Activated T-helper 1 cell treated with anti-CD3 and anti-CD28 coated beads, Interleukin-2, amount 50 U/mL, for 16 hours (primary cell): Measurements from ENCODE around the gene MEGF6.

Experiments
- DNase-seq, 2 donors: peaks; one replicate each; pipeline ENCODE4 v3.0.0-alpha.2; 2020; ENCODE audit warnings: low read depth in 1 of 2, low spot score in 1 of 2

The MEGF6 gene

DNA sequence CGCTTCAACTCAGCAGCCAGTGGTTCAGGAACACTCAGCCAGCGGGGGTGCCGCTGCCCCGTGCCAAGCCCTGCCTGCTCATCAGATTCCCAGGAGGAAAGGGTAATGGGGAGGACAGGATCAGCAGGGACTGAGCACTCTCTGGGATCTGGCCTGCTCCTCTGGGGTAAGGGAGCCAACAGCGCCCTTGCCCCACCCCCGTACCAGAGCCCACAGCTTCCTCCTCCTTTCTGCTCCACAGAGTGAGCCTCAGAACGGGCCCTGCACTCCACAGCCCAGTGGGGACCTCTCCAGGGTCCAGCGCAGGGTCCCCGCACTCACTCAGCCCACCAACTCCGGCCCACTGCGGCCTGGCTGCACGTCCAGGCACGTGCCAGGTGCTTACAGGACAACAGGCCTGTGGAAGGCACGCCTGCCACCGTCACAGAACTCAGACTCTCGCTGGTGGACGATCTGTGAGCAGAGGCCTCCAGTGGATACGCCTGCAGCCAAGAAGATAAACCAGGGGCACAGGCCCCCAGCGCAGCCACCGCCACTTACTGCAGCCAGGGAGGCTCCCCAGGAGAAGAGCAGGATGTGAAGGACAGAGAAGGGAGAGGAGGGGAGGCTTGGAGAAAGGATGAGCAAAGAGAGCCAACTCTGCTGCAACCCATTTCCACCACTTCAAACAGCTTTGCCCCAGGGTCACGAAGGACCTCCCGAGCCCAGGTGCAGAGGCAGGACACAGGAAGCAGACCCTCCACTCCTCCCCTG lies 2.1 kb downstream of the MEGF6 start:
- no peak for DNase-seq

DNA sequence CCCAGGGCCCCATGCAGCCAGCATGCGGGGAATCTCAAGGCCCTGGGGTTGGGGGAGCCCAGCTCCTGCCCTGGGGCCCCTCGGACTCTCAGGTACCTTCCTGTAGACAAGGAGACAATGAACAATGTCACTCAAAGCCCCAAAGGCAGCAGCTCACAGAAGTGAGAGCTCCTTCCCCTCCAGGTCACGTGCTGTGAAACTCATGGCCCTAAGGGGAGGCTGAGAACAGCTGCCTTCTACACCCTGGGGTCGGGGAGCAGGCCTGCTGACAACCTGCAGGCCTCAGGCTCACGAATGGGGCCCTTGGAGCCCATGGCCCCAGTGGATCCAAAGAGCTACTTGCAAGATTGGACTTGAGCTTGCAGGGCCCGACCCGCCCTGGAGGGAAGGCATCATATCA lies 3.2 kb downstream of the MEGF6 start:
- no peak for DNase-seq

DNA sequence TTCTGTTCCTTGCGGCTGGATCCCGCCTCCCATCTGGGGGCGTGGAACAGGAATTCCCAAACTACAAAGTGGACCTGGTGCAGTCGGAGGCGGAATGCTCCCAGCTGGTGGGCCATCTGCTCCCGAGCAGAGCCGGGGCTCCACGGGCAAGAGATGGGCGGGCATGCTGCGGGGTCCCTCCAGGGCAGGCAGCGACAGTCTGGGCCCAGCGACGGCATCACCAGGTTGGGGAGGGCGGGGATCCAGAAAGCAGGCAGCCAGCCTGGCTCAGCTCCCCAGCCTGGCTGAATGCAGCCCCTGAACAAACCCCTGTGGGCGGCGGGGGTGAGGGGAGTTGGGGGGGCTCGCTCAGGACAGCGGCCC lies 3.6 kb downstream of the MEGF6 start:
- DNase-seq = no peak

DNA sequence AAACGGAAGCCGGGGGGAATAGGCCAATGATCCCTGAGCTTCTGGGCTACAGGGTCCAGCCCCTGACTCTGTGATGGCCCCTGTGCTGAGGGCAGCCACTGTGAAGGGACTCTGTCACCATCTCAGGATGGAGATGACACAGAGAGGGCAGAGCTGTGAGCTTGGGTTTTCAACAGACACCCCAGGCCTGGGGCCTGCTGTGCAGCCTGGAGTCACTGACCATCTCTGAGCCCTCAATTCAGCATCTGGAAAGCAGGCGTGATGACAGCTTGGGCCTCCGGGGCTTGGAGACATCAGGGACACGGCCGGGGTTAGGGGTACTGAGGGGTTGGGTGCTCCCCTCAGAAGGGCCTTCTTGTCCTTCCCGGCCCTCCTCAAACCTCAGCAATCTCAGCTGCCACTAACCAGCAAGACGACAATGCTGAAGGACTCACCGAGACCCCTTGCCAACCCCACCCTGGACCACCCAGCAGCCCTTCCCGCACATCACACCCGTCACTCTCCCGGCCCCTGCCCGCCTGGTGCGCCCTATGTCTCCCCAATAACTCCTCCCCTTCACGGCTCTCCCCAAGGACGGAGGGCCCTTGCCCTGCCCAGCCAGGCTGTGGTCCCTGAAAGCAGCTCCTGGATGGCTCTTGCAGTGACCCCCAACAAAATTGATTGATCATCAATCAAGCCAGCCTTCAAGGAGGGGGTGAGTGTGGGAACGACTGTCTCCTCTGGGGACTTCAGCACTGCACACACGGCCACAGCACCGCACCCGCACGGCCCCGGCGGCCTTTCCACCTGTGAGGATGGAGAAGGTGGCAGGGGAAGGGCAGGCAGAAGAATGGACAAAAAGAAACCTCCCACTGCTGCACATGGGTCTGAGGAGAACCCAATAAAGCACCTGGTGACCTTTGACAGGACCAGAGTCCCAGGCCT lies 4.3 kb downstream of the MEGF6 start:
- no peak for DNase-seq

DNA sequence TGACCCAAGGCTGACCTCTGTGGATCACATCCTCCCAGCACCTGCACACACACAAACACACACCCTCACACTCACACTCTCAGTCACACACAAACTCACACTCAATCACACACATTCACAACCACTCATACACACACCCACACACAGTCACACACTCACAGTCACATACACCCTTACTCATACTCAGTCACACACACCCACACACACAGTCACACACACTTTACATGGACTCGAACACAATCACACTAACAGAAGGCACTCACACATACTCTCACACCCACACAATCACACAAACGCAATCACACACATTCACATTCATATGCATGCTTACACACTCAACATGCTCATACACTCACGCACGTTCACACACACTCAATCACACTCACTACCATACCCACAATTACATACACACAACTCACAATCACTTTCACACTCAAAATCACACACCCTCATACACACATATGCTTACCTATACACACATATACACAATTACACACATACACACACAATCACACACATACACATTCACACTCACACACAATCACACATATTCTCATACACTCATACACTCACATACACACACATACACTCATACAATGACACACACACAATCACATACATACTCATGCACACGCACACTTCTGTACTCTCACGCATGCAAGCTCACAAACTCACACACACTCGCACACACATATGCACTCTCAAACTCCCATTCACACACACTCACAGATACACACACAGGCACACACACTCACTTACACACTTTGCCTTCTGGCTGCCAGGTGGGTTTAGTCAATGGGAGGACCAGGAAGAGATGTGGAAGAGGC lies 6.1 kb downstream of the MEGF6 start:
- DNase-seq = no peak

DNA sequence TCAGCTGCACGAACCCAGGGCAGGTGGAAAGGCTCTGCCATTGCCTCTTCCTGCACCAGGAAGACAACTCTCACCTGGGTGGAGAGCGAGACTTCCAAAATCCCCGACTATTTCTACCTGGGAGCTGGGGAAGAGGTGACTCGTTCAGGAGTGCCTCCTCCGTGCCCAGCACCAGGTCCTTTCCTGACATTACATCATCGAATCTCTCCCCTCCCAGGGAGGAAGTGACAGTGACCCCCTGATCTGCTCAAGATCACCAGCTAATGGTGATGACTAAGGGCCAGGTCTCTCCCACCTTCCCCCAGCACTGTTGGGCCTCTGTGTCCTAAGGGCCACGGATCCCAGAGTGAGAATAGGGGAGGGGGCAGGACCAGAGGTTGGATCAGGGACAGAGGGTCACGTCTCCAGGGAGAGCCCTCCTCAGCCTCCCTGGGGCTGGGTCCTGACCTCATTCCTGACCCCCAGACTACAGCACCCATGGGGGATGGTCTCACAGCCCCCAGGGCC lies 6.8 kb downstream of the MEGF6 start:
- DNase-seq = no peak

DNA sequence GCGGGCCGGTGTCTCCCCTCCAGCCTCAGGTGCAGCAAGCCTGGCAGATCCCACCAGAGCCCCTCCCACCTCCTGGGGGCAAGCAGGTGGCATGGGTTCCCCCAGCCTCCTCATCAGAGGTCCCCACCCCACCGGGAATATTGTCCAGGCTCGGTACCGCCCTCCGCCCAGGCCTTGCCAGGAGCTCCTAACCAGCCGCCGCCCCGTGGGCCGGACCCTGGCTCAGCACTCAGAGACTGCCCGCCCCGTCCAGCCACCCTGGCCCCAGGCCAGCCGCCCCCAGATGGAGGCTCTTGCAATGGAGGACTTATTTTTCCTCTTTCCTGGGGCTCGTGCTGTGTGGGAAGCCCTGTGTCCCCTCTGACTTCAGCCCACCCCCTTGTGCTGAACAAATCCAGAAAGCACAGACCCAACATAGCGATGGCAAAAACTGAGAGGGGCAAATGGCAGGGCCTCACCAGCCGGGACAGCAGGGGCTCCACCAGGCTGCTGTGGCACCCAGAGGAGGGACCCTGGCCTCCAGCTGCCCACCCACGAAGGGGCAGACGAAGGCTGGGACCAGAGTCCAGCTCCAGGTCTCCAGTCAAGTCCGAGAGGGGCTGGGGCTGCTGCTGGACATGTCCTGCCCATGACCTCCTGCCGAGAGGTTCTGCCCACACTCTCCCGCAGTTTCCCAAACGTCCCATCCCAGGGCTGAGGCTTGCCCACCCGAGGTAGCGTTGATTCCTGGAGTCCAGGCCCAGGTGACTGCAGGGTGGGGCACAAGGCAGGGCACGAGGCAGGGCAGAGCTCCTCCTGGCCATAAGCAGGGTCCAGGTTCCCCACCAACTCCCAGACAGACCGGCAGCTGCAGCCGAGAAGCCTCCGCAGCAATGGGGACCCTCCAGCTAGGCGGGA lies 7.5 kb downstream of the MEGF6 start:
- no peak for DNase-seq

DNA sequence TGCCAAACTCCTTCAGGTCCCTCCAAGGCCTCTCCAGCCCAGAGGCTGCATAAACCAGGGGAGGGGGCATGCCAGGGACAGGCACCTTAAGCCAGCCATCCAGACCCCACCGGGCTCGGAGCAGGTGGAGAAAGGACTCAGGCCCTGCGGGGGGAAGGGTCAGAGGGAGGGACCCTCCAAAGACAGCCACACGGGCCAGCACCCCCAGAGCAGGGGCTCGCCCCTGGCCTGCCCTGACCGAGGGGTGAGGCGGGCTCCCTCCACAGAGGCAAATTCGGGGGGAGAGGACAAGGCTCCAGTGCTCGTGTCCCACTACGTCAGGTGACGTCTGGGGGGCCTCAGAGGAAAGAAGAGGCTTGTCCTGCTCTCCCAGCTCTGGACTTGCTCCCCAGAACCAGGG lies 8.2 kb downstream of the MEGF6 start:
- no peak for DNase-seq

DNA sequence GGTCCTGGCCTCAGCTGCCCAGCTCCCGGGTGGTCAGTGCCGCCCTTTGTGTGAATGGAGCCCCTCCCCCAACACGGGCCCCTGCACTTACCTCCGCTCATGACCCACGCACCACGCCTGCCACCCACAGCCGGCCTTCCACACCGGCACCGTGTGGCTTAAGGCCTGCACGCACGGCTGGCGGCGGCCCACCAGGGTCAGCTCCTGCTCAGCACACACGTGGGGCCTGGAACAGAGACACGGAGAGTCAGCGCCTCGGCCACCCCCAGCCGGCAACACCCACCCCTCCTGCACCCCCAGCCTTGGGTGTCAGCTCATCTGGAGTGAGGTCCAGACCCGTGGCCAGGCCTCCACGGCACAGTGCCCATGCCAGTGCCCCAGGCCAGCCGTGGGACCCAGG lies 8.9 kb downstream of the MEGF6 start:
- no peak for DNase-seq

DNA sequence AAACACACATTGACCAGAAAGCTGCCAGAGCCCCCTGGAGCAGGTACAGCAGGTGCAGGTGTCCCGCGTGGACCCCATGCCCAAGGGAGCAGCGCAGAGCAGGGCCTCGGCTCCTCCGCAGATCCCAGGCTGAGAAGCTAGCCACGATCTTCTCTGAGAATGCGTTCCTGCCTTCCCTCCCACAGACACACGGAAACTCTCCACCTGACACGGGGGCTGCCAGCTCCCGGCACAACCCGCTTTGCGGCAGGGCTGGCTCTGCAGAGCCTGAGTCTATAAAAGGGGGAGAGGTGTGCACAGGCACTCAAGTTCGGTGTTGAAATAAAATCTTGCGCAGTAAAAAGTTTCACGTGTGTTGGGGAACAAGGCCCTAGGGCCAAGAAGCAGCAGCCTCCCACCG lies 9.6 kb downstream of the MEGF6 start:
- DNase-seq = no peak

DNA sequence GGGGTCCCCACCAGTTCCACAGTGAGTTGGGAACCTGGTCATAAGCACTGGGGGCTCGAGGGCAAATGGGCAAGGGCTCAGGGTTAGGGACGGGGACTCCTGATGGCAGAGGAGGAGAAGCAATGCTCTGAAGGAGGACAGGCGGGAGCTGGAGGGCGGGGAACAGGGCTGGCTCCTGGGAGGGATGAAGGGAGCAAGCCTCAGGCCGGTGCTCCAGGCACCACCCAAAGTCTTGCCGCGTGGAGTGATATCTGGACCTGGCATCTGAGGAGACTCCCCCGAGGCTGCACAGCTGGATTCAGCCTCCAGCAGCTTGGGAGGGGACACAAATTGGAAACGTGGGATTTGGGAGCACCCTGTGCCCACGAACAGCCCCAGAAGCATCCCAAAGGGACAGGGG lies 11.0 kb downstream of the MEGF6 start:
- no peak for DNase-seq

DNA sequence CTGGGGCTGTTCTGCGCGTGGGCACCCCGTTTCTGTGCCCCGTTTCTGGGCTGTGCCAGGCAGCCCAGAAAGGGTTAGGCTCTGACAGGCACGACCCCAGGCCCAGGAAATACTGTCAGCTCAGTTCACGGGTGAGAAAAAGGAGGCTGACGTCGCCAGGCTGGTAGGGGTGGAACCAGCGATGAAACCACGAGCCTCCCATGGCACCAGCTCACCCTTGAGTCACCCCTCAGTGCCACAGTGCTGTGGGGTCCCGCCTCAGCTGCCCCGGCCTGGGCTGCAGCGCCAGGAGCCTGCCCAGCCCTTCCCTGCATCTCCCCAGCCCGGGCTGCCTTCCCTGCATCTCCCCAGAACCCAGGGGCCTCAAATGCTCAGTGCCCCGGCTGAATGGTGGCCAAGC lies 11.5 kb downstream of the MEGF6 start:
- DNase-seq = no peak

DNA sequence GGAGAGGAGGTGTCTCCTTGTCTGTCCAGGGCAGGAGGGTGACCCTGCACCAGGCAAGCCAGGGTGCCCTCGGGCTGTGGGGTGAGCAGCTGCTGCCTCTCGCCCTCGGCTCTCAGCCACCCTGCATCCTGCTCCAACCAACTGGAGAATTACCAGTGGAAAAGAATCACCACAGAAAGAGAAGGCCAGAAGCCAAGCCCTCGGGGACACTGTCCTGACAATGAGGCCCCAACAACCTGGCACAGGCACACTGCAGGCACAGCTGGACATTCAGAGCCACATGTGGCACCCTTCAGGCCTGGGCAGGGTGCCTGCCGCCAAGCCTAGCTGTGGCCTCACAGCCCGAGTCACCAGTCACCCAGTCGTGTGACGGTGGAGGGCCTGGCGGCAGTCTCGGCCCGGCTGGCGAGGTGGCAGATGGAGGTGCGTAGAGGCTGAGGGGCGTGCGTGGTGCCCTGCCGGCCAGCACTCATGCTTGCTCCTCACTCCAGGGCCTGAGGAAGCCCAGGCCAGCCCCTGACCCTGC lies 12.0 kb downstream of the MEGF6 start:
- DNase-seq = no peak

DNA sequence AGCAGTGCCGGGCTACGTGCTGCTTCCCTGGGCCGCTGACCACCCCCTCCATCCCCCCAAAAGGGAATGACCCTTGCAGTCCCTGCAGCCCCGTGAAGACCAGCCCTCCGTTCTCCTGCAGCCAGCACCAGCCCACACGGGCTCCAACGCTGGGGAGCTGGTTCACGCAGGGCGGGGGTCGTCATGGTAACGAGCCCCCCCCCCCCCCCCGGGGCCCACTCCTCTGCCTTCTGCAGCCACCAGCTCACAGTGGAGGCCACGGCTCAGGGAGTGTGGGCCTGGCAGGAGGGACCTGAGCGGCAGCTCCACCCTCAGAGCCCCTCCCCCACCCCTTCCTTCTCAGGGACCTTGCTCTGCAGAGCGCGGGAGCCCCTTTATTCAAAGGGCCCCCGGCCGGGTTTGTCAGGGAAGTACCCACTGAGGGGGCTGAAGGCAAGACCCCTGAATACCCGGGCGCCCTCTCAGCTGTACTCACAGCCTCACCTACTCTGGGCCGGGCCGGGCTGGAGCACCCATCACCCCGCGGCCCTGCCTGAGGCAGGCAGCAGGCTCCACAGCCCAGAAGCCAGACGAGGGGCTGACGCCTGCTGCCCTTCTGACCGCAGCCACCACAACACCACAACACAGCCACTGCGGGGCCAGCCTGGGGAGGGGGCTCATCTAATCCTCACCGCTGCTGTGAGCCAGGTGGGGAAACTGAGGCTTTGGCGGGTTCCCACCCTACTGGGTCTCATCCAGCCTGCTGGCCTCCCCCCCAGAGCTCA lies 12.6 kb downstream of the MEGF6 start:
- no peak for DNase-seq

DNA sequence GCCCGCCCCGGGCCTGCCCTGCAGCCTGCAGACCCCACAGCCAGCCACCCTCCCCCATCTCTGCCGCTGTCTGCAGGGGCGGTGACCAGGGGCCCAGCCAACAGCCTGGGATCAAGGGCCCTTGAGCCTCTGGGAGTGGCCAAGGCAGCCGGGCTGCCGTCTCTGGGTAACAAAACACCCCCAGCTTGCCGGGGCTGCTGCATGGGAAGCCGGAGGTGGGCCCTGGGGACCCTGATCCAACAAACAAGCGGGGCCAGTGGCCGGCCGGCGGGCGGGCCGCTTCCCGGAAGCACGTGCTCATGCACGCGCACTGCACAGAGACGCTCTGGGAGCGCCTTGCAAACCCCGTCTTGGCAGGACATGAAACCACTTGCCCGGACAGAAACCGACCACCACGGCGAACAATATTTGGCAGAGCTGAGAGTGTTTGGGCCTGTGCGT lies 13.2 kb downstream of the MEGF6 start:
- DNase-seq = no peak

DNA sequence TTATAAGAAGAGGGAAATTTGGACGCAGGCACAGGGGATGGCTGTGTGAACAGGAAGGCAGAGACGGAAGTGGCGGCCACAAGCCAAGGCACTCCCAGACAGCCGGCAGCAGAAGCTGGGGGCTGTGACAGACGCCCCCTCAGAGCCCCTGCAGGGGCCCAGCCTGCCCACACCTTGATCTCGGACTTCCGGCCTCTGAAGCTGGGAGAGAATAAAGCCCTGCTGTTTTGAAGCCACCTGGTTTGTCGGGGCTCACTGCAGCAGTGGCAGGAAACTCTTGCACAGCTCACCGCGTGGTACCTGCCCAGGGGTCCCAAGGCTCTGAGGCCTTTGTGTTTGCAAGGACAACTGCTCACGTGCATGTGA lies 13.7 kb downstream of the MEGF6 start:
- DNase-seq = no peak

DNA sequence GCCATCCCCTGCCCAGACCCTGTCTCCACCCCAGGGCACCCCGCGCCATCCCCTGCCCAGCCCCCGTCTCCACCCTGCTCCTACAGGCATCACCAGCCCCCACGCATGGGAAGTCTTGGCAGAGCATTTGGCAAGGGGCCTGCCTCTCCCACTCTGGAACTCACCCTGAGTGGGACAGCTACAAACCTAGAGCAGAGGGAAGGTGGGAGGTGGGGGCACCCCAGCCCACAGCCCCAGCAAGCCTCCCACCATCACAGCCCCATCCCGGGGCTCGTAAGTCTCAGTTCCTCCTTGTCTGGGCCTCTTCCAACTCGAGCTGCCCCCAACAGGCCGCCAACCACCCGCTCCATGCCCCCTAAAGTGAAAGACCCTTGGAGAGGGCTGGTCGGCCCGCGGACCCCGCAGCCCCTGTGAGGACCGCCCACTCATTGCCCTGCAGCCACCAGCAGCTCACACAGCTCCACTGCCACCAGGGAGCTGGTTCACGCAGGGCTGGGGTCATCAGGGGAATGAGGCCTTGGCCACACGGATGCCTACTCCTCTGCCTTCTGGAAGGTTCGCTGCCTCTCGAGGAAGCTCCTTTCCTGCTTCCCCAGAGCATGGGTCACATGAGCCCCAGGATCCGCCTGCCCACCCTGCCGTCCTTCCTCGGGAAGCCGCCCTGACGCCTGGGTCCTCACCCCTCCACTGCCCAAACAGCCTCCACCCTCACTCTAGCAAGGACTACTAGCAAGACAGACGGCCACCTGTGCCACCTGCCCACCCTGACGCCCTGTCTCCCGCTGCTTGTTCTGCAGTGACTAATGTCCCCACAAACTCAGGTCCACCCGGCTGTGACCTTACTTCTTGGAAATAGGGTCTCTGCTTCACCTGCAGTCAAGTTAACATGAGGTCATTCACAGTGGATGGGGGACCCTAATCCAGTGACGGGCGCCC lies 14.4 kb downstream of the MEGF6 start:
- DNase-seq = no peak

DNA sequence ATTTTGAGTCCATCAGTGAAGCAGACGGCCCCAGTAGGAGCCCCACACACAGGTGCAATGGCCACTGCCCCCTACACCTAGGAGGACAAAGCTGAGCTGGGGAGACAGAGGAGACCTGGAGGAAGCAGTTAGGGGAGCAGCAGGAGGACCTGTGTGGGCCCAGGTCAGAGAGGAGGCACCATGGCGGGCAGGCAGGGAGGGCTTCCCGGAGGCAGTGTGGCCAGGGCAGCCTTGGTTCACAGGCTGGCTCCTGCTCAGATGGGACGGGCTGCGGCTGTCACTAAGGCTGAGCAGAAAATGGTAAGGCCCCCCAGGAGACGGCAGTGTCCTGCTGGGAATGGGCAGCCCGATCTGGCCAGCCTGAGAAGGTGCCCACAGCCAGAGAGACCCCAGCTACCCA lies 15.4 kb downstream of the MEGF6 start:
- no peak for DNase-seq
